Smooth muscle cell (in vitro differentiated cells): ENCODE data around the gene CLIC6. TPM values are rescaled to one million over a fixed set of nuclear protein-coding genes. Genes with fewer than 3 reads are reported as not detected.

Experiments
- DNase-seq: peaks from one replicate; lab custom pipeline; 2025; ENCODE audit not compliant: unreplicated experiment; lab: John Stamatoyannopoulos, UW
- H2AFZ ChIP-seq: fragments of 200-600 bp; sonication (generic); 2 replicates; pipeline ENCODE4 v1.6.0; 2016; ENCODE audit warnings: antibody characterized with exemption, low read depth, mild to moderate bottlenecking
- H3F3A ChIP-seq: fragments of 200-600 bp; sonication (generic); 2 replicates; pipeline ENCODE4 v1.6.0; 2017; ENCODE audit warnings: antibody characterized with exemption, low read depth
- H3K27ac ChIP-seq: fragments of 200-600 bp; sonication (generic); 2 replicates; pipeline ENCODE4 v1.5.1; 2016; ENCODE audit warnings: low read depth, mild to moderate bottlenecking
- H3K27me3 ChIP-seq: fragments of 200-600 bp; sonication (generic); 2 replicates; pipeline ENCODE4 v1.6.1; 2016; ENCODE audit warnings: low read depth, mild to moderate bottlenecking
- H3K36me3 ChIP-seq: fragments of 200-600 bp; sonication (generic); 2 replicates; pipeline ENCODE4 v1.5.1; 2016; ENCODE audit warnings: low read depth
- H3K4me1 ChIP-seq: fragments of 200-600 bp; sonication (generic); 2 replicates; pipeline ENCODE4 v1.5.1; 2016; ENCODE audit warnings: low read depth
- H3K4me2 ChIP-seq: fragments of 200-600 bp; sonication (generic); 2 replicates; pipeline ENCODE4 v1.6.0; 2016; ENCODE audit warnings: mild to moderate bottlenecking
- H3K4me3 ChIP-seq: fragments of 200-600 bp; sonication (generic); 2 replicates; pipeline ENCODE4 v1.5.1; 2016; ENCODE audit warnings: mild to moderate bottlenecking
- H3K79me2 ChIP-seq: fragments of 200-600 bp; sonication (generic); 2 replicates; pipeline ENCODE4 v1.6.0; 2016; ENCODE audit warnings: low read depth, mild to moderate bottlenecking
- H3K9ac ChIP-seq: fragments of 200-600 bp; sonication (generic); 2 replicates; pipeline ENCODE4 v1.6.0; 2016; ENCODE audit warnings: low read depth
- H3K9me3 ChIP-seq: fragments of 200-600 bp; sonication (generic); replicated peaks from 2 replicates; pipeline ENCODE4 v1.5.1; 2016; ENCODE audit warnings: low read depth
- H4K20me1 ChIP-seq: fragments of 200-600 bp; sonication (generic); 2 replicates; pipeline ENCODE4 v1.6.0; 2016; ENCODE audit warnings: low read depth
- CTCF ChIP-seq: fragments of 200-600 bp; sonication (generic); IDR thresholded peaks from 2 replicates; pipeline ENCODE4 v1.5.1; 2017; ENCODE audit warnings: borderline replicate concordance, mild to moderate bottlenecking, antibody characterized with exemption; ENCODE audit not compliant: insufficient read depth, poor library complexity, severe bottlenecking
- WGBS: methylation state at CpG from one replicate; pipeline ENCODE4 v1.1.7; 2016; ENCODE audit warnings: low lambda C conversion rate; 5-methylcytosine and 5-hydroxymethylcytosine counted together
- polyA plus RNA-seq: library from polyadenylated mRNA; unstranded; fragments of >200 nt; fragmentation: Nextera tagmentation; extraction: Ambion mirVana; gene quantifications from 2 replicates; pipeline ENCODE4 v1.2.1, GENCODE V29; 2016
- total RNA-seq: library from RNA; depleted of rRNA; stranded (reverse); fragments of >200 nt; gene quantifications from 2 replicates; pipeline ENCODE4 v1.2.3, GENCODE V29; 2014

Gene CLIC6
- total RNA-seq (0.09 and 0.22 TPM in 2 replicates), polyA plus RNA-seq (0.31 TPM in 1 of 2 replicates, not detected in the other)

DNA sequence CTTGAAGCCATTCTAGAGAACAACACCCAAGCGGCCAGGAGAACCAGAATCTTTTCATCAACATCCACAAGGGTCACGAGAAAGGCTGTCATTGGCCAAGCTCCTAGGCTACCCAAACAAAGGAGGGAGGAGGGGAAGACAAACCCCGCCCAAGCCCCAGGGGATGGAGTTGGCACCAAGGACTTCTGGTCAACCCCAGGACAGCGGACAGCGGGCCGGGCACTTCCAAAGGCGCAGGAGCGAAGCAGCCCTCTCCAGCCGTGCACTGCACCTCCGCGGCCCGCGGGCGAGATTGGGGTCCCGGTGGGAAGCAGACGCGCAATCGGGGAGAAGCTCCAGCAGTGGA is at the start of gene CLIC6:
Gene CLIC6 (plus strand): TSS at position 192 of the 346 bp plus-strand sequence. CDS start 395 bp downstream, outside the sequence.
- H3K4me1 ChIP-seq: peaks cover 3% of the 10 kb centered on the region
- H4K20me1 ChIP-seq: no peaks in the 10 kb centered on the region
- peak within 1 kb of the TSS; percentile 50 for H3K4me3 ChIP-seq
- H3K36me3 ChIP-seq: no peaks in the 10 kb centered on the region
- TF ChIP-seq CTCF: no peak
- H3F3A ChIP-seq: no peaks in the 10 kb centered on the region
- no peaks in the 10 kb centered on the region for H3K79me2 ChIP-seq
- peak within 1 kb of the TSS; percentile 86 for H3K4me2 ChIP-seq
- H2AFZ ChIP-seq: peak within 1 kb of the TSS; percentile 66
- H3K9ac ChIP-seq: no peak within 1 kb of the TSS
- no peaks in the 10 kb centered on the region for H3K9me3 ChIP-seq
- WGBS: 12% methylated on average over 18 of the region's 18 CpGs
- peaks cover 92% of the 10 kb centered on the region for H3K27me3 ChIP-seq
- no peak for DNase-seq
- H3K27ac ChIP-seq: no peak within 1 kb of the TSS

GRCh38 chr21:34619841-34620665 is 48.7 kb upstream of the CLIC6 start:
- Histone ChIP-seq H3K4me1 (no peaks in the 10 kb centered on the region), H3K27me3 (peaks cover 59% of the 10 kb centered on the region), H3K27ac (no peak overlapping the region), H3K4me2 (no peak overlapping the region), H3K4me3 (no peak overlapping the region), H4K20me1 (no peaks in the 10 kb centered on the region), H3K9ac (no peak overlapping the region), H3F3A (no peaks in the 10 kb centered on the region), H3K9me3 (no peaks in the 10 kb centered on the region), H3K36me3 (no peaks in the 10 kb centered on the region), H3K79me2 (no peaks in the 10 kb centered on the region), H2AFZ (no peak overlapping the region)
- no peak for DNase-seq
- WGBS: 86% methylated on average over 8 of the region's 8 CpGs
- no peak for TF ChIP-seq CTCF

GRCh38 chr21:34621434-34622350 is 47.1 kb upstream of the CLIC6 start:
- Histone ChIP-seq H4K20me1 (no peaks in the 10 kb centered on the region), H3K27ac (no peak overlapping the region), H3K27me3 (peaks cover 71% of the 10 kb centered on the region), H3K9me3 (no peaks in the 10 kb centered on the region), H3K36me3 (no peaks in the 10 kb centered on the region), H3K4me2 (no peak overlapping the region), H3K4me3 (no peak overlapping the region), H3K9ac (no peak overlapping the region), H3K79me2 (no peaks in the 10 kb centered on the region), H3F3A (no peaks in the 10 kb centered on the region), H3K4me1 (no peaks in the 10 kb centered on the region), H2AFZ (no peak overlapping the region)
- no peak for DNase-seq
- no peak for TF ChIP-seq CTCF
- WGBS: 86% methylated on average over 4 of the region's 4 CpGs
